ENCODE measurements around the gene PPP2R1A.
"Not testable (repeated sequence)": the region's sequence is repeated elsewhere in the genome, so short reads cannot be mapped to it uniquely, and the experiment has no call there.

Gene PPP2R1A

GRCh38 chr19:52200755-52201391, 11.0 kb downstream of the PPP2R1A start:
- DNase-seq (ENCODE audit: low spot score), result not testable (repeated sequence)

- DNase-seq (ENCODE audit: low spot score), result no peak
Measured at GRCh38 chr19:52206481-52206880, 16.6 kb downstream of the PPP2R1A start.

GRCh38 chr19:52211203-52211602, 21.4 kb downstream of the PPP2R1A start:
- no peak for DNase-seq (ENCODE audit: low spot score)

- DNase-seq (ENCODE audit: low spot score), result no peak
Measured at GRCh38 chr19:52211926-52212571, 22.2 kb downstream of the PPP2R1A start.

- no peak for DNase-seq (ENCODE audit: low spot score)
Measured at GRCh38 chr19:52212572-52213255, 22.9 kb downstream of the PPP2R1A start.

GRCh38 chr19:52214241-52214640, 24.4 kb downstream of the PPP2R1A start:
- no peak for DNase-seq (ENCODE audit: low spot score)

- DNase-seq (ENCODE audit: low spot score), result no peak
Measured at GRCh38 chr19:52216401-52216800, 26.5 kb downstream of the PPP2R1A start.

- DNase-seq (ENCODE audit: low spot score), result no peak
Measured at GRCh38 chr19:52217576-52217975, 27.7 kb downstream of the PPP2R1A start.

GRCh38 chr19:52219611-52220010, 29.8 kb downstream of the PPP2R1A start:
- no peak for DNase-seq (ENCODE audit: low spot score)

- no peak for DNase-seq (ENCODE audit: low spot score)
Measured at GRCh38 chr19:52221031-52221430, 31.2 kb downstream of the PPP2R1A start.

- no peak for DNase-seq (ENCODE audit: low spot score)
Measured at GRCh38 chr19:52221831-52222375, 32.1 kb downstream of the PPP2R1A start.

- DNase-seq (ENCODE audit: low spot score), result no peak
Measured at GRCh38 chr19:52224211-52224610, 34.4 kb downstream of the PPP2R1A start.

- DNase-seq (ENCODE audit: low spot score), result no peak
Measured at GRCh38 chr19:52226652-52227051, 36.8 kb downstream of the PPP2R1A start.

GRCh38 chr19:52227196-52227940, 37.5 kb downstream of the PPP2R1A start:
- DNase-seq (ENCODE audit: low spot score), result no peak

GRCh38 chr19:52227980-52228379, 38.1 kb downstream of the PPP2R1A start:
- no peak for DNase-seq (ENCODE audit: low spot score)

GRCh38 chr19:52229524-52229923, 39.7 kb downstream of the PPP2R1A start:
- no peak for DNase-seq (ENCODE audit: low spot score)

GRCh38 chr19:52230685-52231084, 40.8 kb downstream of the PPP2R1A start:
- no peak for DNase-seq (ENCODE audit: low spot score)

GRCh38 chr19:52231154-52231910, 41.5 kb downstream of the PPP2R1A start:
- DNase-seq (ENCODE audit: low spot score), result no peak

GRCh38 chr19:52234406-52234805, 44.6 kb downstream of the PPP2R1A start:
- no peak for DNase-seq (ENCODE audit: low spot score)

GRCh38 chr19:52237197-52237596, 47.3 kb downstream of the PPP2R1A start:
- DNase-seq (ENCODE audit: low spot score), result no peak

GRCh38 chr19:52237771-52238400, 48.0 kb downstream of the PPP2R1A start:
- peak; percentile 72 for DNase-seq (ENCODE audit: low spot score)

All from CD4-positive, alpha-beta T cell treated with Interleukin-2 at 100 ng/mL for 4 hours (primary cell).